OCI-LY3 (cell line): ENCODE data around the gene BICC1.

Source experiments
- CTCF ChIP-seq: fragments of 200-600, 300-600 bp; sonication (generic); IDR thresholded peaks from 2 replicates; pipeline ENCODE4 v1.5.1; 2014; ENCODE audit warnings: antibody characterized with exemption, low read length, low read depth
- EZH2phosphoT487 ChIP-seq: fragments of 200-600 bp; shearing (Covaris generic); IDR thresholded peaks from 2 replicates; pipeline ENCODE4 v1.6.1; 2018; ENCODE audit warnings: antibody characterized with exemption, mixed run types, low read depth

GRCh38 chr10:58582045-58582444 is 69.4 kb downstream of the BICC1 start:
- no peak for TF ChIP-seq CTCF
- TF ChIP-seq EZH2phosphoT487 = no peak
